ENCODE measurements around the gene POLK.

POLK gene

DNA sequence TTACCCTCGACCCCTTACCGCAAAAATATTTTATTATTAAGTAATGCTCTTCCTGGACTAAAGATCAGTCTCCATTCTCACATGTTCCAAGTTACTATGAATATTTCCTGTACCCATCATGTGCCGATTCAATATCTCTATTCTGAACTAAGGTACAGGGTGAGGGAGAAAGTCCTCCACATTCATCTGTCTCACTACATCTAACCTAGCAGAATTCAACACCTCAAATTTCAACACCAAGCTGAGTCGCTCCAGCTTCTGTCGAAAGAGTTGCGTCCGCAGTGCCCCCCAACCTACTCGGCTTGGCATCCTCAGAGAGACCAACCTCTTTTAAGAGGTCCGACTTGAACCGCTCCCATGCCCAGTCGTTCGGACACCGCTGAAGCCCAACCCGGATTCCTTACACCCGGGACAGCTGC, 1.3 kb upstream of the POLK start:
- H3K4me3 ChIP-seq (ENCODE audit: low read length) = peak overlapping the region; percentile 94
- no peak for DNase-seq (ENCODE audit: low read depth)
- TF ChIP-seq, protein P1, sequence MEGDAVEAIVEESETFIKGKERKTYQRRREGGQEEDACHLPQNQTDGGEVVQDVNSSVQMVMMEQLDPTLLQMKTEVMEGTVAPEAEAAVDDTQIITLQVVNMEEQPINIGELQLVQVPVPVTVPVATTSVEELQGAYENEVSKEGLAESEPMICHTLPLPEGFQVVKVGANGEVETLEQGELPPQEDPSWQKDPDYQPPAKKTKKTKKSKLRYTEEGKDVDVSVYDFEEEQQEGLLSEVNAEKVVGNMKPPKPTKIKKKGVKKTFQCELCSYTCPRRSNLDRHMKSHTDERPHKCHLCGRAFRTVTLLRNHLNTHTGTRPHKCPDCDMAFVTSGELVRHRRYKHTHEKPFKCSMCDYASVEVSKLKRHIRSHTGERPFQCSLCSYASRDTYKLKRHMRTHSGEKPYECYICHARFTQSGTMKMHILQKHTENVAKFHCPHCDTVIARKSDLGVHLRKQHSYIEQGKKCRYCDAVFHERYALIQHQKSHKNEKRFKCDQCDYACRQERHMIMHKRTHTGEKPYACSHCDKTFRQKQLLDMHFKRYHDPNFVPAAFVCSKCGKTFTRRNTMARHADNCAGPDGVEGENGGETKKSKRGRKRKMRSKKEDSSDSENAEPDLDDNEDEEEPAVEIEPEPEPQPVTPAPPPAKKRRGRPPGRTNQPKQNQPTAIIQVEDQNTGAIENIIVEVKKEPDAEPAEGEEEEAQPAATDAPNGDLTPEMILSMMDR (conservative IDR thresholded peaks at IDR 0.05; ENCODE audit: low read depth, low read length) = no peak

DNA sequence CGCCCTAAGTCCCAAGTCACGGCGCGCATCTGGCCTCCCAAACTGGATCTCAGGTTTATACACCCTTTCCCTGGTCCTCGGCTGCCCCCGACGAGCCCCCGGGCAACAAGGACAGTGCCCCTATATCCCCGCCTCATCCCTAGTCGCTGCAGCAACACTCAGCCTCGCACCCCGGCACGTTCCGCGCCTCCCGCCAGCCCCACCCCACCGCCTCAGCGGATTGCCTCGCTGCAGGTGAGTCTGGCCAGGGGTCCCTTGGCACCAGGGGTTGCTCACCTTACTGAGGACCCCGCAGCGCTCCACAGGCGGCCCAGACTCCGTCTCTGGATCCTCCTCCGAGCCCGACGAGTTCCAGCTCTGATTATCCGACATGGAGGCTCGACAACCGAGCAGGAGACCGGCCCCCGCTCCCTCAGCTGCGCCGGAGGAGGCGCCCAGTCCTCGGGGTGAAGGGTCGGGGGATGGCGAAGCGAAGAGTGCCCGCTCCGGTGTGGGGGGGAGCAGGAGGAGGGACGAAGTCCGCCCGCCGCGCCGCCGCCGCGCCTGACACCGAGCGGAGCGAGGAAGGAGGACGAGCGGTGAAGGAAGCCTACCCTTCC, 756 bp upstream of the POLK start:
- H3K4me3 ChIP-seq (ENCODE audit: low read length) = peak overlapping the region; percentile 94
- TF ChIP-seq, protein P1 (conservative IDR thresholded peaks at IDR 0.05; ENCODE audit: low read depth, low read length) = no peak
- no peak for DNase-seq (ENCODE audit: low read depth)

DNA sequence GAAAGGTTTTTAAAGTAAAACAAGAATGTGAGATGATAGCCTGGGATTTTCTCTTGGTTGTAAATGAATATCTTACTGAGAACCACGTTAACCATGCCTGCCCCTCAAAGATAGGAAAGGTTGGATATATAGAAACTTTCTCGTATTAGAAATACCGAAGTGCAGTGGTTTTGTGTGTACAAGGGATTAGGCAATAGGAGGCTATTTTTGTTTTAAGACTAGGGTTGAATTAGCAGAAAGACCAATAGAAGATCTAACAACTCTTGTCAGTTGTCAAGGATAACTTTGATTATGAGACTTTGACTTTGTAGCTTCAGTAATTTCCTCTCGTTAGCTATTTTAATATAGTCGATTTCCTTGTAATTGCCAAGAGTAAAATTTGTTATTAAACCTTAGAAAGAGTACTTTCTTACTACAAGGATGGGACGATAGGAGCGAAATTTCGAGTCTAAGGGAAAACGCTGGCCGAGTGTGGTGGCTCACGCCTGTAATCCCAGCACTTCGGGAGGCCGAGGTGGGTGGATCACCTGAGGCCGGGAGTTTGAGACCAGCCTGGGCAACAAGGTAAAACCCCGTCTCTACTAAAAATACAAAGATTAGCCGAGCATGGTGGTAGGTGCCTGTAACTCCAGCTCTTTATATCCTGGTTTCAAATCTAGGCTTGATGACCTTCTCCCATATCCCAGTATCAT, 838 bp downstream of the POLK start:
- TF ChIP-seq, protein P1 (conservative IDR thresholded peaks at IDR 0.05; ENCODE audit: low read depth, low read length) = no peak
- no peak for DNase-seq (ENCODE audit: low read depth)
- peak overlapping the region; percentile 94 for H3K4me3 ChIP-seq (ENCODE audit: low read length)

DNA sequence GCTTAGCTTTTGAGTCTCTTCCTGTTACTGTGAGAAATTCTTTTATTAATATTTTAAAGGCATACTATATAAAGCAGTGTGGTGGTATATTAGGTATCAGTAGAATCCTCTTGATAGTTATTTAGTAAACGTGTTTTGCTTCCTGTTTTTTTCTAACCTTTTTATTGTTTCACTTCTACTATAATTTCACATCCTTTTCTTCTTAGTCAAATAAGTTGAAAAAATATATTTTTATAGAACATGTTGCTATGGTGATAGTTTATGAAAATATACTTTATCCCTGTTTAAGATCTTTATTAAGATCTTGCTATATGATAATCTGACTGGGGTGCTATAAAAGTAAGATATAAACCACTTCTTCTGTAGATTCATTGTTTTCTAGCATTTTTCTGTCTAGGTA, 2.1 kb downstream of the POLK start:
- no peak for DNase-seq (ENCODE audit: low read depth)
- no peak overlapping the region for H3K4me3 ChIP-seq (ENCODE audit: low read length)
- TF ChIP-seq, protein P1 (conservative IDR thresholded peaks at IDR 0.05; ENCODE audit: low read depth, low read length) = no peak

DNA sequence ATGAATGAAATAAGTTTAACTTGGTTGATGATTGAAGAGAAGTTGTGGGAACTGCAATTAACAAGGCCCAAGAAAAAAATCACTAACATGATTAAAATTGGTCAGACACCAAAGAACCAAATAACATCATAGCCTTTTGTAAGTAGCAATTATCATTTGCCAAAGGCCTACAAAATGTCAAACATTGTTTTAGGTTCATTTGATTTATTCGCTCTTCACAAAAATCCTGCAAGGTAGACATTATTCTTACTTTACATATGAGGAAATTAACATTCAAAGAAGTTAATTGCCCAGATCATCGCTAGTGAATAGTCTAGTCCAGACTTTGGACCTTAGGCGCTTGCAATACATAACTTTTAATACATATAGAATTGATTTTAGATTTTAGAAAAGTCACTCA, 2.6 kb downstream of the POLK start:
- no peak for DNase-seq (ENCODE audit: low read depth)
- no peak overlapping the region for H3K4me3 ChIP-seq (ENCODE audit: low read length)
- TF ChIP-seq, protein P1 (conservative IDR thresholded peaks at IDR 0.05; ENCODE audit: low read depth, low read length) = no peak

DNA sequence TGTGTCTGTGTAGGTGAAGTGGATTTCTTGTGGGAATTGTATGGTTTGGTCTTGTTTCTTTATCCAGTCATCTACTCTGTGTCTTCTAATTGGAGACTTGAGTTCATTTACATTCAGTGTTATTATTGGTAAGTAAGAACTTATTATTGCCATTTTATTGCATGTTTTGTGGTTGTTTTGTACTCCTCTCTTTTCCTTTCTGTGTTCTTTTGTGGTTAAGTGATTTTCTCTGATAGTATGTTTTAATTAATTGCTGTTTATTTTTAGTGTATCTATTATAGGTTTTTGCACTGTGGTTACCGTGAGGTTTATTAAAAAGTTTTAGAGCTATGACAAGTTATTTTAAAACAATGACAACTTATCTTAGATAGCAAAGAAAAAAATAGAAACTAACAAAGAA, 8.1 kb downstream of the POLK start:
- TF ChIP-seq, protein P1 (conservative IDR thresholded peaks at IDR 0.05; ENCODE audit: low read depth, low read length) = no peak
- DNase-seq (ENCODE audit: low read depth) = no peak
- H3K4me3 ChIP-seq (ENCODE audit: low read length) = no peak overlapping the region

DNA sequence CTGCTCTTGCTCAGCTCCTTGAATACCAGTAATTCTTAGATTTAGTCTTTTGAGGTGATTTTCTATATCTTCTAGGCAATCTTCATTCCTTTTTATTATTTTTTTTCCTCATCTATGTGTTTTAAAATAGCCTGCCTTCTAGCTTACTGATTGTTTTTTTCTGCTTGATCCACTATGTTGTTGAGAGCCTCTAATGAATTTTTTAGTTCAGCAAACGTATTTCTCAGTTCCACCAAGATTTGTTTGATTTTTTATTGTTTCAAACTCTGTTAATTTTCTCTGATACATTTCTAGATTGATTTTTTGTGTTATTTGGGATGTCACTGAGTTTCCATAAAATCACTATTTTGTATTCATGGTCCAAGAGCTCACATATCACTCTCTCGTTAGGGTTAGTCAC, 9.5 kb downstream of the POLK start:
- H3K4me3 ChIP-seq (ENCODE audit: low read length) = no peak overlapping the region
- TF ChIP-seq, protein P1 (conservative IDR thresholded peaks at IDR 0.05; ENCODE audit: low read depth, low read length) = no peak
- no peak for DNase-seq (ENCODE audit: low read depth)
